Upper lobe of right lung (tissue), 1 donor: ENCODE measurements around the gene PTK7. TPM values are rescaled to one million over a fixed set of nuclear protein-coding genes. Genes with fewer than 3 reads are reported as not detected.

Experiments
- ATAC-seq: fragments of 200-7000 bp; cut with Tn5 transposase; one replicate; pipeline ENCODE4 v1.9.1; 2020; ENCODE audit warnings: mild to moderate bottlenecking, moderate library complexity
- DNase-seq: peaks from one replicate; pipeline ENCODE4 v3.0.0-alpha.2; 2020
- H3K27ac ChIP-seq: fragments of 200-600 bp; one replicate; pipeline ENCODE4 v1.8.0; 2022
- H3K27me3 ChIP-seq: fragments of 200-600 bp; one replicate; pipeline ENCODE4 v1.8.0; 2022; ENCODE audit warnings: mild to moderate bottlenecking
- H3K36me3 ChIP-seq: fragments of 200-600 bp; one replicate; pipeline ENCODE4 v1.8.0; 2022
- H3K4me1 ChIP-seq: fragments of 200-600 bp; one replicate; pipeline ENCODE4 v1.8.0; 2022
- H3K4me3 ChIP-seq: fragments of 200-600 bp; one replicate; pipeline ENCODE4 v1.8.0; 2022; ENCODE audit warnings: mild to moderate bottlenecking
- H3K9me3 ChIP-seq: fragments of 200-600 bp; one replicate; pipeline ENCODE4 v1.8.0; 2022
- CTCF ChIP-seq: fragments of 200-600 bp; IDR thresholded peaks from one replicate; pipeline ENCODE4 v1.8.0; 2022; ENCODE audit warnings: antibody characterized with exemption
- intact Hi-C: fragments of 100-400 bp; cut with DNase I; formaldehyde crosslinking; loops from one replicate; pipeline ENCODE4 v1.11.0; 2022
- total RNA-seq: library from RNA; stranded (reverse); fragmentation: NEBNext Ultra II Directional; extraction: Animal tissue kit (Norgen Biotek cat#: 25700); gene quantifications from one replicate; pipeline ENCODE4 v1.2.1, GENCODE V29; 2021
- donor health status: DM: no; HTN: yes; CAD: no; lungs with severe emphysema.

PTK7 gene
- total RNA-seq, 1 donor from 2014 or later: 97.1 TPM

GRCh38 chr6:43147691-43148477 is 71.8 kb downstream of the PTK7 start:
- no peak for DNase-seq
- intact Hi-C loops: loop anchor here (10.0 kb wide), 1 partner anchor 73 kb away; the partner anchor contains the start of gene PTK7
- no peak overlapping the region for H3K27ac ChIP-seq
- no peak for TF ChIP-seq CTCF
- H3K36me3 ChIP-seq: no peaks in the 10 kb centered on the region
- no peak for ATAC-seq
- no peaks in the 10 kb centered on the region for H3K27me3 ChIP-seq
- peaks cover 10% of the 10 kb centered on the region for H3K4me1 ChIP-seq
- no peaks in the 10 kb centered on the region for H3K9me3 ChIP-seq
- H3K4me3 ChIP-seq: no peak overlapping the region

GRCh38 chr6:43149265-43149664 is 73.2 kb downstream of the PTK7 start:
- Histone ChIP-seq H3K4me3 (no peak overlapping the region), H3K9me3 (no peaks in the 10 kb centered on the region), H3K27me3 (no peaks in the 10 kb centered on the region), H3K4me1 (no peaks in the 10 kb centered on the region), H3K36me3 (no peaks in the 10 kb centered on the region), H3K27ac (no peak overlapping the region)
- intact Hi-C loops: loop anchor here (10.0 kb wide), 1 partner anchor 74 kb away; the partner anchor contains the start of gene PTK7
- DNase-seq: no peak
- ATAC-seq: no peak
- no peak for TF ChIP-seq CTCF

GRCh38 chr6:43150051-43150751 is 74.1 kb downstream of the PTK7 start:
- no peak overlapping the region for H3K27ac ChIP-seq
- H3K9me3 ChIP-seq: no peaks in the 10 kb centered on the region

GRCh38 chr6:43159599-43159998 is 83.5 kb downstream of the PTK7 start:
- Histone ChIP-seq H3K4me3 (no peak overlapping the region), H3K4me1 (no peaks in the 10 kb centered on the region), H3K27ac (no peak overlapping the region), H3K9me3 (no peaks in the 10 kb centered on the region), H3K36me3 (peaks cover 21% of the 10 kb centered on the region), H3K27me3 (no peaks in the 10 kb centered on the region)
- DNase-seq: no peak
- ATAC-seq: no peak
- intact Hi-C loops: no loop called here
- no peak for TF ChIP-seq CTCF

More at GRCh38 chr6:43150051-43150751, 74.1 kb downstream of the PTK7 start:
- Histone ChIP-seq H3K4me1 (no peaks in the 10 kb centered on the region), H3K27me3 (no peaks in the 10 kb centered on the region), H3K36me3 (no peaks in the 10 kb centered on the region), H3K4me3 (no peak overlapping the region)
- TF ChIP-seq CTCF: no peak
- DNase-seq: no peak
- intact Hi-C loops: no loop called here
- peak; percentile 46 for ATAC-seq

- no peaks in the 10 kb centered on the region for H3K9me3 ChIP-seq
- DNase-seq: no peak
- peaks cover 21% of the 10 kb centered on the region for H3K36me3 ChIP-seq
- TF ChIP-seq CTCF: no peak
- ATAC-seq: no peak
- H3K27me3 ChIP-seq: no peaks in the 10 kb centered on the region
- no peak overlapping the region for H3K4me3 ChIP-seq
- H3K27ac ChIP-seq: no peak overlapping the region
- intact Hi-C loops: no loop called here
- no peaks in the 10 kb centered on the region for H3K4me1 ChIP-seq
These were observed 87.8 kb downstream of the PTK7 start for GRCh38 chr6:43163899-43164298.
